Heart right ventricle (tissue), 16 donors: ENCODE measurements around the gene MYH11. TPM values are rescaled to one million over a fixed set of nuclear protein-coding genes. Genes with fewer than 3 reads are reported as not detected.
A peak's percentile ranks its signal among the peaks of the same experiment; 100 is the strongest.

Experiments
- ATAC-seq, 8 donors: fragments of 200-7000 bp; cut with Tn5 transposase; one replicate each; pipeline ENCODE4 v1.9.1; 2020; ENCODE audit warnings: mild to moderate bottlenecking in 8 of 8, moderate library complexity in 8 of 8, moderate number of reproducible peaks in 1 of 8
- DNase-seq, 2 donors: peaks; one replicate each; pipeline ENCODE4 v3.0.0-alpha.2; 2020
- H3K27ac ChIP-seq, 10 donors: fragments of 200-600 bp; sonication (generic) in 2 of 10; one replicate each; pipeline versions ENCODE4 v1.5.0 to v1.8.0; 2020 to 2022; ENCODE audit warnings: mild to moderate bottlenecking in 3 of 10
- H3K27me3 ChIP-seq, 7 donors: fragments of 200-600 bp; one replicate each; pipeline ENCODE4 v1.8.0; 2021 to 2022; ENCODE audit warnings: mild to moderate bottlenecking in 2 of 7
- H3K36me3 ChIP-seq, 9 donors: fragments of 200-600 bp; sonication (generic) in 1 of 9; one replicate each; pipeline versions ENCODE4 v1.5.0 to v1.8.0; 2020 to 2022; ENCODE audit warnings: mild to moderate bottlenecking in 2 of 9
- H3K4me1 ChIP-seq, 9 donors: fragments of 200-600 bp; sonication (generic) in 1 of 9; one replicate each; pipeline versions ENCODE4 v1.5.0 to v1.8.0; 2020 to 2022; ENCODE audit warnings: mild to moderate bottlenecking in 4 of 9
- H3K4me3 ChIP-seq, 10 donors: fragments of 200-600 bp; sonication (generic) in 2 of 10; one replicate each; pipeline versions ENCODE4 v1.5.0 to v1.8.0; 2020 to 2022; ENCODE audit warnings: mild to moderate bottlenecking in 7 of 10, moderate library complexity in 2 of 10
- H3K9me3 ChIP-seq, 11 donors: fragments of 200-600 bp in 10 of 11; sonication (generic) in 2 of 11; one replicate each; pipeline versions ENCODE4 v1.5.0 to v1.8.0; 2013 to 2022; ENCODE audit warnings: mild to moderate bottlenecking in 2 of 11, control low read depth in 1 of 11, moderate library complexity in 1 of 11
- CTCF ChIP-seq, 9 donors: fragments of 200-600 bp; sonication (generic) in 2 of 9; IDR thresholded peaks; one replicate each; pipeline versions ENCODE4 v1.5.0 to v1.8.0; 2021 to 2022; ENCODE audit warnings: antibody characterized with exemption in 9 of 9, mild to moderate bottlenecking in 5 of 9, moderate library complexity in 1 of 9
- WGBS, 2 donors: extraction: QIAGEN DNeasy Blood & Tissue Kit; methylation state at CpG; one replicate each; pipeline ENCODE4 v1.1.7; 2013; ENCODE audit warnings: inconsistent platforms in 1 of 2; 5-methylcytosine and 5-hydroxymethylcytosine counted together
- intact Hi-C, 10 donors: fragments of 100-400 bp; cut with DNase I; formaldehyde crosslinking; loops; one replicate each; pipeline versions ENCODE4 v1.11.1 to v1.14.2; 2022
- polyA plus RNA-seq, 2 donors: library from polyadenylated mRNA; stranded (reverse); fragments of 200-250 nt; gene quantifications; one replicate each; pipeline ENCODE4 v1.2.3, GENCODE V29; 2013
- total RNA-seq, 10 donors: library from RNA; stranded (reverse); fragmentation: NEBNext Ultra II Directional in 3 of 10; extraction: Animal tissue kit (Norgen Biotek cat#: 25700) in 3 of 10; gene quantifications; one replicate each; pipeline versions ENCODE4 v1.2.1 to v1.2.4, GENCODE V29; 2021 to 2023
- donor health status: Arrhythmogenic right ventricular cardiomyopathy.
- donor health status: ischemic (EF 13 %, LVEDD 7.1; RV severe dilation, severe dysfunction).
- donor health status: healthy with polysubstance abuse.
- donor health status: DM: no; HTN: yes; CAD: no.
- donor health status: DM: no; HTN: no; CAD: no.
- donor health status: ischemic (EF 25% LVEDD 6.9; RV normal size, moderate dysfunction).
- donor health status: ischemic (EF 25% LVEDD 5.7; RV mildly dilated, moderate dysfunction).
- donor health status: healthy.
- donor health status: DM: yes; HTN: yes; CAD: no.
- donor health status: Ischemic cardiomyopathy.
- donor health status: ischemic (EF 35%, LVEDD 5.7; RV mildly dilated, moderate dysfunction).
- donor health status: nonischemic (EF 11% LVEDD 7.7; RV severe dilation, severe dysfunction).
- donor health status: DM: yes; HTN: yes; CAD: no.
- donor health status: PGD.
- donor health status: ischemic (EF 29% LVEDD 5.4; RV normal size, mild dysfunction).
- donor health status: nonischemic (EF 23%, LVEDD 6.1; RV moderate dilation, normal function).

MYH11 gene
- total and polyA plus RNA-seq, 12 donors: 9.8 to 46.7 (median 23.5) TPM

- no peak overlapping the region for H3K27ac ChIP-seq
- peaks cover 0 to 97% (median 19%) of the 10 kb centered on the region in 9 donors for H3K36me3 ChIP-seq
- ATAC-seq (no peak), DNase-seq (no peak)
- H3K9me3 ChIP-seq: no peaks in the 10 kb centered on the region
- H3K4me3 ChIP-seq: no peak overlapping the region
- TF ChIP-seq CTCF (IDR thresholded peaks at IDR 0.05): no peak
- WGBS, 2 donors: 91 to 95% methylated on average over 7 of the region's 7 CpGs
- no peaks in the 10 kb centered on the region for H3K27me3 ChIP-seq
- no peaks in the 10 kb centered on the region for H3K4me1 ChIP-seq
- intact Hi-C loops: no loop called here
Measured at GRCh38 chr16:15723808-15724207, 133.0 kb downstream of the MYH11 start.

- WGBS, 2 donors: 96 to 98% methylated on average over 14 of the region's 14 CpGs
- no peak for TF ChIP-seq CTCF (IDR thresholded peaks at IDR 0.05)
- intact Hi-C loops: no loop called here
- Histone ChIP-seq H3K27me3 (no peaks in the 10 kb centered on the region), H3K27ac (no peak overlapping the region), H3K4me3 (no peak overlapping the region), H3K36me3 (peaks cover 0 to 99% (median 32%) of the 10 kb centered on the region in 9 donors), H3K4me1 (no peaks in the 10 kb centered on the region), H3K9me3 (no peaks in the 10 kb centered on the region)
- DNase-seq (no peak), ATAC-seq (no peak)
Measured at GRCh38 chr16:15721018-15721417, 135.8 kb downstream of the MYH11 start.

GRCh38 chr16:15716694-15717447 is 140.0 kb downstream of the MYH11 start:
- DNase-seq: no peak
- peak in 1 of 8 donors; percentile 19 for ATAC-seq
- Histone ChIP-seq H3K4me1 (no peaks in the 10 kb centered on the region), H3K9me3 (no peaks in the 10 kb centered on the region), H3K4me3 (no peak overlapping the region), H3K36me3 (peaks cover 0 to 91% (median 12%) of the 10 kb centered on the region in 9 donors), H3K27ac (no peak overlapping the region), H3K27me3 (no peaks in the 10 kb centered on the region)
- no peak for TF ChIP-seq CTCF (IDR thresholded peaks at IDR 0.05)
- WGBS, 2 donors: 95 to 96% methylated on average over 23 of the region's 23 CpGs
- intact Hi-C loops: loop anchor here in 1 of 10 donors (10.0 kb wide), 1 partner anchor 292 kb away; no protein-coding TSS in a partner anchor

- no peaks in the 10 kb centered on the region for H3K27me3 ChIP-seq
- no peaks in the 10 kb centered on the region for H3K9me3 ChIP-seq
- ATAC-seq: no peak
- no peak overlapping the region for H3K4me3 ChIP-seq
- no peak overlapping the region for H3K27ac ChIP-seq
- TF ChIP-seq CTCF (IDR thresholded peaks at IDR 0.05): no peak
- no peak for DNase-seq
- 95 to 98% methylated on average over 5 of the region's 5 CpGs for WGBS, 2 donors
- intact Hi-C loops: loop anchor here in 1 of 10 donors (10.0 kb wide), 1 partner anchor 290 kb away; no protein-coding TSS in a partner anchor
- H3K36me3 ChIP-seq: peaks cover 0 to 76% (median 16%) of the 10 kb centered on the region in 9 donors
- H3K4me1 ChIP-seq: no peaks in the 10 kb centered on the region
Measured at GRCh38 chr16:15715221-15715620, 141.6 kb downstream of the MYH11 start.
